Epithelial cell of umbilical artery (primary cell): ENCODE measurements around the gene USP11. TPM values are rescaled to one million over a fixed set of nuclear protein-coding genes. Genes with fewer than 3 reads are reported as not detected.

Experiments used
- total RNA-seq: library from RNA; depleted of rRNA; stranded (reverse); fragments of >200 nt; gene quantifications from 2 replicates; pipeline ENCODE4 v1.2.3, GENCODE V29; 2014

The USP11 gene
- total RNA-seq, result 21.9 and 24.0 TPM in 2 replicates

GRCh38 chrX:47232803-47233332 lies at the start of gene USP11:
Gene USP11, plus strand, starts transcription at chrX:47233009. Its CDS starts 35 bp downstream, at chrX:47233044.

DNA sequence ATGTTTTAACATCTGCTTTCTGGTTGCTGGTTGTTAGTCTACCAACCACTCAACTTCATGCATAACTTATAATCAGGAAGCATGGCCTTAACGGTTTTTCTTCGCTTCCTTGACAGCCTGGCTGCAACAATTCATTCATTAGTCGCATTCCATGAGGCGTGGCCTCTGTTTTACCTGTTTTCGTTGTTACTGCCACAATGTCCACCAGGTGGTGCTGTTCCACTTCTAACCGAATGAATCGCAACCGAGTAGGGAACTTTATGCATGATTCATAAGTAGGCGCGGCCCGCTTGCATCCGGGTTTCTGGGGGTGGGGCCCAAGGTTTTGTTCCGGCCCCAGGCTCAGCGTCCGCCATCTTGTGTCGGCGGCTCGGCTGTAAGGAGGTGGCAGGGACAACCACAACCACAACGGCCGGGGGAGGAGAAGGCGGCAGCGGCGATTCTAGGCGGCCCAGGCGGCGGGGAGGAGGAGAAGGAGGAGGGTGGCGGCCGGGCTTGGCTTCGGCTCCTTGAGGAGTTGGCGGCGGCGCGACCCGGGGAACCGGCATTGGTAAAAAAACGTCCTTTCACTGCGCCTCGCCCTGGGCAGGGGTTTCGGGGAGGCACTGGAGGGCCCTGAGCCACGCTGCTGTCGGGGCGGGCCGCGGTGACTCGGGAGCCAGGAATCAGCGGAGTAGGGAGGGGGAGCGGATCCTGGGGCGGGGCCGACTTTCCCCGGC lies 39.2 kb upstream of the USP11 start, which contains the start of gene UBA1:
Gene UBA1 (plus strand): TSS at position 355 of the 719 bp plus-strand sequence. CDS start 4,974 bp downstream, outside the sequence.

DNA sequence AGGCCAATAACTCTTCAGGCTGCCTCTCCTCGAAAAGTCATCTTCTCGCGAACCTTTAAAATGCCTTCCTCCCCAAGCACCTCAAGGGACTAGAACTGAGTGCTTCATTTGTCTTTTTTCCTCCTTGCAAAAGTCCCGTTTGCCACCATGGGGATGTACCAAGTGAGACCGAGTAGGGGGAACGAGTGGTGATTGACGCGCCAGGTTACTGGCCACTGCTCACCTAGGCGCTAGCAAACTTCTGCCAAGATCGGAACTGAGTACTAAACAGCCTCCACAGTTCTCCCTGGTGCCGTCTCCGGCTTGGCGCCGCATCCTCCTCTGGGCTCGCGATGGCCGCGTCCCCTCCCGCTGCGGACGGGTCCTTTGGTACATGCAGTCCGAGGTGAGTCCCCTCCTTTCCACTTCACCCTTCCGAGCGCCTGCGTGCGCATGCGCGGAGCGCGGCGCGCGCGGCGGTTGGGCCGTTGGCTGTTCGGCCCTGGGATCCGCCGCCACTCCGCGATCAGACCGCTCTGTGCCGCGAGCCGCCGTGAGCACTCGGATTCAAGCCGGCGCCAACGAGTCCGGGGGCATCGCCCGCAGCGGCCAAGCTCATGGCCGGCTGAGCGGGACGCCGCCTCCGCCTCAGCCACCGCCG lies 14.4 kb upstream of the USP11 start, which contains the start of gene CDK16:
Gene CDK16 (plus strand): TSS at position 402 of the 640 bp plus-strand sequence. CDS start 4,877 bp downstream, outside the sequence.

Other genes with a start within 250 kb of the USP11 start
- under 0.01 and 0.61 TPM in 2 replicates for gene RGN, start 154.6 kb upstream of the USP11 start, total RNA-seq
- gene NDUFB11, start 88.3 kb upstream of the USP11 start, total RNA-seq, result 51.5 and 82.5 TPM in 2 replicates
- 57.3 and 58.1 TPM in 2 replicates for gene RBM10, start 87.8 kb upstream of the USP11 start, total RNA-seq
- 108 and 141 TPM in 2 replicates for gene UBA1, start 39.2 kb upstream of the USP11 start, total RNA-seq
- gene CDK16, start 14.3 kb upstream of the USP11 start, total RNA-seq, result 67.9 and 72.2 TPM in 2 replicates
- gene ZNF157, start 137.6 kb downstream of the USP11 start, total RNA-seq, result not detected in 2 replicates